GM13976 (cell line): ENCODE measurements around the gene DNAJB6.

Experiments used
- DNase-seq: peaks from one replicate; pipeline ENCODE4 v3.0.0; 2012; ENCODE audit warnings: low spot score
- in situ Hi-C: fragments of 300-500 bp; cut with MboI; formaldehyde crosslinking; loops from one replicate; pipeline ENCODE4 v1.12.0; 2022; ENCODE audit warnings: low sequenced_read_pairs, mixed read lengths, inconsistent platforms; ENCODE audit not compliant: unreplicated experiment
- TF ChIP-seq, protein P1 (sequence below): IDR thresholded peaks from 2 replicates; pipeline ENCODE4 v1.5.1; 2012; ENCODE audit warnings: borderline replicate concordance, mild to moderate bottlenecking; ENCODE audit not compliant: insufficient read depth; ENCODE audit errors: extremely low read depth, missing control alignments, control extremely low read depth

Gene DNAJB6

DNA sequence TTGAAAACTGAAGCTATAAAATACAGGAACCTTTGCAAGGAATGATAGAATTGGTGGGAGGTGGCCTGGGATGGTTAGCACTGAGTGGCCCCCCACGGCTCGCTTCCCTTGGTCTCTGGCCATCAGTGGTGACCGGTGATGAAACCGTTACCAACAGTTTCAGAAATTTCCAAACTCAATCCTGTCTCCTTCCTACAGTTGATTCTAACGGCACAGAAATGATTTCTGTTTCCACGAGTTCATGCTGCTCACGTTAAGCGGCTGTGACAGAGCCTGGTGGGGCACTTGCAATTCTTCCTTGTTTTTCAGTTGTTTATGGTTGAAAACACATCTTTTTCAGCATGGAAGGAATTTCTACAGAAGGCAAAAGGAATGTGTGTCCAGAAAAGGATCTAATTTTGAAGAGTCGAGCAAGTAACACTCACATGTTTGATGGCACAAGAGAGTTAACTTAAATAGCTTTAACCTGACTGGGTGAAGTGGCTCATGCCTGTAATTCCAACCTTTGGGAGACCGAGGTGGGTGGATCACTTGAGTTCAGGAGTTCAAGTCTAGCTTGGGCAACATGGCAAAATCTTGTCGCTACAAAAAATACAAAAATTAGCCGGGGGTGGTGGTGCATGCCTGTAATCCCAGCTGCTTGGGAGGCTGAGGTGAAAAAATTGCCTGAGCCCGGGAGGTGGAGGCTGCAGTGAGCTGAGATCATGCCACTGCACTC lies 100.1 kb downstream of the DNAJB6 start:
- in situ Hi-C loops, result loop anchor here (25.0 kb wide), 1 partner anchor 850 kb away; no protein-coding TSS in a partner anchor
- TF ChIP-seq, protein P1, sequence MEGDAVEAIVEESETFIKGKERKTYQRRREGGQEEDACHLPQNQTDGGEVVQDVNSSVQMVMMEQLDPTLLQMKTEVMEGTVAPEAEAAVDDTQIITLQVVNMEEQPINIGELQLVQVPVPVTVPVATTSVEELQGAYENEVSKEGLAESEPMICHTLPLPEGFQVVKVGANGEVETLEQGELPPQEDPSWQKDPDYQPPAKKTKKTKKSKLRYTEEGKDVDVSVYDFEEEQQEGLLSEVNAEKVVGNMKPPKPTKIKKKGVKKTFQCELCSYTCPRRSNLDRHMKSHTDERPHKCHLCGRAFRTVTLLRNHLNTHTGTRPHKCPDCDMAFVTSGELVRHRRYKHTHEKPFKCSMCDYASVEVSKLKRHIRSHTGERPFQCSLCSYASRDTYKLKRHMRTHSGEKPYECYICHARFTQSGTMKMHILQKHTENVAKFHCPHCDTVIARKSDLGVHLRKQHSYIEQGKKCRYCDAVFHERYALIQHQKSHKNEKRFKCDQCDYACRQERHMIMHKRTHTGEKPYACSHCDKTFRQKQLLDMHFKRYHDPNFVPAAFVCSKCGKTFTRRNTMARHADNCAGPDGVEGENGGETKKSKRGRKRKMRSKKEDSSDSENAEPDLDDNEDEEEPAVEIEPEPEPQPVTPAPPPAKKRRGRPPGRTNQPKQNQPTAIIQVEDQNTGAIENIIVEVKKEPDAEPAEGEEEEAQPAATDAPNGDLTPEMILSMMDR, result no peak
- DNase-seq, result no peak

- DNase-seq, result no peak
- TF ChIP-seq, protein P1, result no peak
- in situ Hi-C loops, result loop anchor here (25.0 kb wide), 1 partner anchor 850 kb away; no protein-coding TSS in a partner anchor
Observed at GRCh38 chr7:157437519-157438061, 100.8 kb downstream of the DNAJB6 start.

DNA sequence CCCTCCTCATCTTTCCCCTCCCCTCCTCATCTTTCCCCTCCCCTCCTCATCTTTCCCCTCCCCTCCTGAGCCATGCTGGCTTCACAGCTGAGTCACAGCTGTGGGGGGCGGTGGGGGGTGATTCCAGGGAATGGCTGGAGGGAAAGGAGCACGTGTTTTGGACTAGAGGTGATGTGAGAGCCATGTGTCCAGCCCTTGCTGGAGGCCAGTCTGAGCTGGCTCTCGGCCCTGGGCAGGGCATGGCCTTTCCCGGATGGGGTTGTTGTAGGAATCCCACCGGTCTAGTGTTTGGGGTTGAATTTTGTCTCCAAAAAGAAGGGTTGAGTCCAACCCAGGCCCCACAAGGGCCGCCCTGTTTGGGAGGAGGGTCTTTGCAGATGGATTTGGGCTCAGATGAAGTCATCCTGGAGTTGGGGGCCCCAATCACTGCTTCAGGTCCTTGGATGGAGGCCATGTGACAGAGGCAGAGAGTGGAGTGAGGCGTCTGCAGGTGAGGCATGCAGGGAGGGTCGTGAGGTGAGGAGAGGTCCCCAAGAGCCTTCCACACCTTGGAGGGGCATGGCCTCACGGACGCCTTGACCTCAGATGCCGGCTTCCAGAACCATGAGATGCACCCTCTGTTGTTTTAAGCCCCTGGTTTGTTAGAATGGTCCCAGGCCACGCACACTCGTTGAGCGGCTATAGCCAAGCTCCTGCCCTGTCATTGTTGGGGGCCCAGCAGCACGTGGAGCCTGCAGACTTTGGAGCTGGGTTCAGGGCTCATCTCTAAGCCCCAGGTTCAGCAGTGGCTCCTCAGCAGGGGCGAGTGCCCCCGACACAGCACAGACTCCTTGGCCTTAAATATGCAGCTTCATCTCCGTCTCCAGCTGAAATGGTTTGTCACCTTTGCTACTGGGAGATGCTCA lies 101.6 kb downstream of the DNAJB6 start:
- in situ Hi-C loops, result loop anchor here (25.0 kb wide), 1 partner anchor 849 kb away; no protein-coding TSS in a partner anchor
- no peak for DNase-seq
- TF ChIP-seq, protein P1, result no peak

DNA sequence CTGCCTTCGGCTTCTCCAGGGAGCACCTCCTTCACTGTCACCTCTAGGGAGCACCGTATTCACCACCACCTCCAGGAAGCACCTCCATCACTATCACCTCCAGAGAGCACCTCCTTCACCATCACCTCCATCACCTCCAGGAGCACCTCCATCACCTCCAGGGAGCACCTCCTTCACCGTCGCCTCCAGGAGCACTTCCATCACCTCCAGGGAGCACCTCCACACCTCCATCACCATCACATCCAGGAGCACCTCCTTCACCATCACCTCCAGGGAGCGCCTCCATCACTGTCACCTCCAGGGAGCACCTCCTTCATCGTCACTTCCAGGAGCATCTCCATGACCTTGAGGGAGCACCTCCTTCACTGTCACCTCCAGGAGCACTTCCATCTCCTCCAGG lies 102.3 kb downstream of the DNAJB6 start:
- in situ Hi-C loops, result loop anchor here (25.0 kb wide), 1 partner anchor 848 kb away; no protein-coding TSS in a partner anchor
- TF ChIP-seq, protein P1, result no peak
- DNase-seq, result no peak

- in situ Hi-C loops, result loop anchor here (25.0 kb wide), 1 partner anchor 848 kb away; no protein-coding TSS in a partner anchor
- no peak for DNase-seq
- TF ChIP-seq, protein P1, result no peak
Observed at GRCh38 chr7:157439761-157440160, 103.0 kb downstream of the DNAJB6 start.
